ENCODE results near the gene SLC28A2. TPM values are rescaled to one million over a fixed set of nuclear protein-coding genes. Genes with fewer than 3 reads are reported as not detected.

Gene SLC28A2
- total RNA-seq, 1 experiment from 2014 or later, result not detected

GRCh38 chr15:45288947-45289346, 36.9 kb downstream of the SLC28A2 start:
- Mint-ChIP-seq H3K36me3 (ENCODE audit: insufficient read depth in 1 of 3, low read depth in 3 of 3) (peaks cover 0 to under 1% (median 0%) of the 10 kb centered on the region in 3 experiments; a peak in 1 of 7 replicates), H3K9me3 (peaks cover 13 to 28% of the 10 kb centered on the region in 2 experiments; a peak in 4 of 5 replicates), H3K27me3 (ENCODE audit: low read depth) (peaks cover 44% of the 10 kb centered on the region), H3K4me3 (no peak overlapping the region), H3K27ac (no peak overlapping the region; a peak in 1 of 7 replicates), H3K4me1 (no peaks in the 10 kb centered on the region)
- H4K5ac ChIP-seq (ENCODE audit: insufficient read length, low read depth, low read length), result no peak overlapping the region
- no peak overlapping the region for H3K23ac ChIP-seq (ENCODE audit: insufficient read length, low read depth, low read length)
- no peak overlapping the region for H3K56ac ChIP-seq (ENCODE audit: insufficient read length, low read depth, low read length)
- no peak overlapping the region for H3K4ac ChIP-seq (ENCODE audit: low read depth, low read length)
- no peak overlapping the region for H2BK12ac ChIP-seq (ENCODE audit: insufficient read length, low read depth, low read length)
- no peak overlapping the region for H2BK5ac ChIP-seq (ENCODE audit: insufficient read length, low read length)
- H3K4me2 ChIP-seq (ENCODE audit: insufficient read depth, insufficient read length, low read length), result no peak overlapping the region
- no peaks in the 10 kb centered on the region for H4K20me1 ChIP-seq (ENCODE audit: control insufficient read depth, insufficient read depth, insufficient read length)
- no peak overlapping the region for H2BK120ac ChIP-seq (ENCODE audit: low read depth, low read length, poor library complexity, severe bottlenecking)
- H2BK20ac ChIP-seq (ENCODE audit: low read depth, low read length, poor library complexity, severe bottlenecking), result no peak overlapping the region
- H2AFZ ChIP-seq (ENCODE audit: low read length), result no peak overlapping the region
- H4K8ac ChIP-seq (replicated peaks; ENCODE audit: insufficient read length, low read depth, low read length), result no peak overlapping the region
- no peak overlapping the region for H3K14ac ChIP-seq (ENCODE audit: insufficient read depth, low read length)
- TF ChIP-seq CTCF (conservative IDR thresholded peaks at IDR 0.05), result no peak
- H3K23me2 ChIP-seq (ENCODE audit: insufficient read length, low read depth, low read length, poor library complexity, severe bottlenecking), result no peaks in the 10 kb centered on the region
- DNase-seq, result no peak
- no peaks in the 10 kb centered on the region for H3K79me1 ChIP-seq (ENCODE audit: insufficient read depth, low read depth, low read length, poor library complexity, severe bottlenecking)
- WGBS (ENCODE audit: extremely low coverage, insufficient read length, low lambda C conversion rate), result no CpG with 5 or more reads among the region's 6 CpGs
- H3K9me3 ChIP-seq (ENCODE audit: control insufficient read depth, low read depth, low read length), result no peaks in the 10 kb centered on the region
- H3K4me1 ChIP-seq (ENCODE audit: insufficient read depth, low read length), result no peaks in the 10 kb centered on the region
- H4K91ac ChIP-seq (ENCODE audit: insufficient read length, low read depth, low read length), result no peak overlapping the region
- H3K18ac ChIP-seq (ENCODE audit: insufficient read length, low read depth, low read length), result no peak overlapping the region
- H3K79me2 ChIP-seq (ENCODE audit: insufficient read depth, low read length), result no peaks in the 10 kb centered on the region
- H3K27me3 ChIP-seq (ENCODE audit: insufficient read depth, low read length), result no peaks in the 10 kb centered on the region
- H2BK15ac ChIP-seq (ENCODE audit: low read depth, low read length), result no peak overlapping the region
- no peak overlapping the region for H3K9ac ChIP-seq (ENCODE audit: extremely low read depth, insufficient read length, low read length)
- no peak overlapping the region for H3K27ac ChIP-seq (ENCODE audit: insufficient read length, low read depth, low read length)
- no peak overlapping the region for H2AK5ac ChIP-seq (ENCODE audit: insufficient read length, low read length)
- H3T11ph ChIP-seq (ENCODE audit: low read length), result no peak overlapping the region

All from H9 (cell line).